ENCODE data around the gene ST8SIA5.
"Not testable (repeated sequence)": the region's sequence is repeated elsewhere in the genome, so short reads cannot be mapped to it uniquely, and the experiment has no call there.

ST8SIA5 gene

GRCh38 chr18:46756559-46757201, at the start of gene ST8SIA5:
TSS of gene ST8SIA5 (minus strand) at chr18:46757053. CDS start at chr18:46756508, 545 bp downstream.
- no peak for TF ChIP-seq CTCF (IDR thresholded peaks at IDR 0.05; ENCODE audit: low read depth, low read length, missing control alignments)
- in situ Hi-C loops (cut with HindIII; ENCODE audit: low pct_ligation_motif_present, low sequenced_read_pairs): no loop called here
- H3K4me3 ChIP-seq (ENCODE audit: low read depth, low read length): peak within 1 kb of the TSS; percentile 40
- no peak within 1 kb of the TSS for H3K27ac ChIP-seq
- no peak for DNase-seq
- H3K36me3 ChIP-seq (replicated peaks): no peaks in the 10 kb centered on the region
- peaks cover 34% of the 10 kb centered on the region for H3K27me3 ChIP-seq (replicated peaks)

GRCh38 chr18:46795945-46796344, 39.1 kb upstream of the ST8SIA5 start:
- H3K27ac ChIP-seq; H3K27me3 ChIP-seq (replicated peaks); in situ Hi-C loops (cut with HindIII; ENCODE audit: low pct_ligation_motif_present, low sequenced_read_pairs); H3K36me3 ChIP-seq (replicated peaks); H3K4me3 ChIP-seq (ENCODE audit: low read depth, low read length); DNase-seq: not testable (repeated sequence)

- Histone ChIP-seq H3K4me3 (ENCODE audit: low read depth, low read length) (no peak overlapping the region), H3K36me3 (replicated peaks) (no peaks in the 10 kb centered on the region), H3K27ac (no peak overlapping the region), H3K27me3 (replicated peaks) (no peaks in the 10 kb centered on the region)
- TF ChIP-seq CTCF (IDR thresholded peaks at IDR 0.05; ENCODE audit: low read depth, low read length, missing control alignments): no peak
- DNase-seq: no peak
- in situ Hi-C loops (cut with HindIII; ENCODE audit: low pct_ligation_motif_present, low sequenced_read_pairs): no loop called here
These were observed 37.8 kb upstream of the ST8SIA5 start for GRCh38 chr18:46794607-46795006.

- no peaks in the 10 kb centered on the region for H3K27me3 ChIP-seq (replicated peaks)
- H3K36me3 ChIP-seq (replicated peaks): no peaks in the 10 kb centered on the region
- no peak overlapping the region for H3K4me3 ChIP-seq (ENCODE audit: low read depth, low read length)
- TF ChIP-seq CTCF (IDR thresholded peaks at IDR 0.05; ENCODE audit: low read depth, low read length, missing control alignments): peak; percentile 8
- DNase-seq: no peak
- in situ Hi-C loops (cut with HindIII; ENCODE audit: low pct_ligation_motif_present, low sequenced_read_pairs): no loop called here
- no peak overlapping the region for H3K27ac ChIP-seq
These were observed 36.7 kb upstream of the ST8SIA5 start for GRCh38 chr18:46793565-46793964.

GRCh38 chr18:46789088-46789487, 32.2 kb upstream of the ST8SIA5 start:
- H3K27me3 ChIP-seq (replicated peaks): no peaks in the 10 kb centered on the region
- no peak overlapping the region for H3K27ac ChIP-seq
- no peak for TF ChIP-seq CTCF (IDR thresholded peaks at IDR 0.05; ENCODE audit: low read depth, low read length, missing control alignments)
- no peak for DNase-seq
- no peaks in the 10 kb centered on the region for H3K36me3 ChIP-seq (replicated peaks)
- in situ Hi-C loops (cut with HindIII; ENCODE audit: low pct_ligation_motif_present, low sequenced_read_pairs): no loop called here
- H3K4me3 ChIP-seq (ENCODE audit: low read depth, low read length): no peak overlapping the region

GRCh38 chr18:46787674-46788073, 30.8 kb upstream of the ST8SIA5 start:
- H3K27ac ChIP-seq: no peak overlapping the region
- no peak overlapping the region for H3K4me3 ChIP-seq (ENCODE audit: low read depth, low read length)
- no peak for TF ChIP-seq CTCF (IDR thresholded peaks at IDR 0.05; ENCODE audit: low read depth, low read length, missing control alignments)
- no peak for DNase-seq
- H3K36me3 ChIP-seq (replicated peaks): no peaks in the 10 kb centered on the region
- in situ Hi-C loops (cut with HindIII; ENCODE audit: low pct_ligation_motif_present, low sequenced_read_pairs): no loop called here
- no peaks in the 10 kb centered on the region for H3K27me3 ChIP-seq (replicated peaks)
